COR-L47 (cell line): ENCODE measurements around the gene IFNGR1.
"Not testable (repeated sequence)": the region's sequence is repeated elsewhere in the genome, so short reads cannot be mapped to it uniquely, and the experiment has no call there.

Source experiments
- DNase-seq: peaks from one replicate; lab custom pipeline; 2025; lab: John Stamatoyannopoulos, UW

The IFNGR1 gene

DNA sequence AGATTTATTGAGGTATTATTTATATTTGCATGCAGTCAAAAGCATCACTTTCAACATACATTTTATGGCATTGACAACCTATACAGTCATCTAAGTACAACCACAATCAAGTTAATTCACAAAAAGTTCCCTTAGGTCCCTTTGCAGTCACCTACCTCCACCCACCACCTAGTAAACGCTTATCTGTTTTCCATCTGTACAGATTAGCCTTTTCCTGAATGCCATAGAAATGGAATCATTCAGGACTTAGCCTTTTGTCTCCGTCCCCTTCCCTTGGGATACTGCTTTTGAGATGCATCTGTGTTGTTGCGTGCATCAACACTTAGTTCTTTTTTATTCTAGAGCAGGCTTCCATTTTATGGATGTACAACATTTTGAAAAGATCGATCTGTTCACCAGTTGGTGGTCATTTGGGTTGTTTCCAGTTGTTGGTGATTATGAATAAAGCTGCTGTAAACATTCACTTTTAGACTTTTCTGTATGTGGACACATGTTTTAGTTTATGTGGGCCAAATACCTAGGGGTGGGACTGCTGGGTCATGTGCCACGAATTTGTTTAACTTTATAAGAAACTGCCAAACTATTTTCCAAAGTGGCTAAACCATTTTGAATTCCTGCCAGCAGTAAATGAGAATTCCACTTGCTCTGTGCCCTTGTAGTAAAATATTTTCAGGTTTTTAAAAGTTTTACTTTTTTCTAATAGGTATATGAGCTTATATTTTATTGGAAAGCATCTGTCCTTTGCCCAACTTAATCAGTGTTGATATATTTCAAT lies 17.6 kb upstream of the IFNGR1 start:
- no peak for DNase-seq

DNA sequence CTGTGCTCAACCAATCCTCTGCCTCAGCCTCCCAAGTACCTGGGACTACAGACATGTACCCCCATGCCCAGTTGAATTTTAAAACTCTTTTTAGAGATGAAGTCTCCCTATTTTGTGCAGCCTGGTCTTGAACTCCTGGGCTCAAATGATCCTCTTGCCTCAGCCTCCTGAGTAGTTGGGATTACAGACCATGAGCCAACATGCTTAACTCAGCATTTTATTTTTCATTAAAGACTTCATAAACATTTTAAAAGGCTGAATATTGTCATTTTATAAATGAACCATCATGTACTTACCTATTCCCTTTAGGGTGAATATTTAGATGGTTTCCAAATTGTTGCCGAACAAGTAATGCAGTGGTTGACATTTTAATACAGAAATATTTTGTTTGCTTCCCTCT lies 16.5 kb upstream of the IFNGR1 start:
- no peak for DNase-seq

DNA sequence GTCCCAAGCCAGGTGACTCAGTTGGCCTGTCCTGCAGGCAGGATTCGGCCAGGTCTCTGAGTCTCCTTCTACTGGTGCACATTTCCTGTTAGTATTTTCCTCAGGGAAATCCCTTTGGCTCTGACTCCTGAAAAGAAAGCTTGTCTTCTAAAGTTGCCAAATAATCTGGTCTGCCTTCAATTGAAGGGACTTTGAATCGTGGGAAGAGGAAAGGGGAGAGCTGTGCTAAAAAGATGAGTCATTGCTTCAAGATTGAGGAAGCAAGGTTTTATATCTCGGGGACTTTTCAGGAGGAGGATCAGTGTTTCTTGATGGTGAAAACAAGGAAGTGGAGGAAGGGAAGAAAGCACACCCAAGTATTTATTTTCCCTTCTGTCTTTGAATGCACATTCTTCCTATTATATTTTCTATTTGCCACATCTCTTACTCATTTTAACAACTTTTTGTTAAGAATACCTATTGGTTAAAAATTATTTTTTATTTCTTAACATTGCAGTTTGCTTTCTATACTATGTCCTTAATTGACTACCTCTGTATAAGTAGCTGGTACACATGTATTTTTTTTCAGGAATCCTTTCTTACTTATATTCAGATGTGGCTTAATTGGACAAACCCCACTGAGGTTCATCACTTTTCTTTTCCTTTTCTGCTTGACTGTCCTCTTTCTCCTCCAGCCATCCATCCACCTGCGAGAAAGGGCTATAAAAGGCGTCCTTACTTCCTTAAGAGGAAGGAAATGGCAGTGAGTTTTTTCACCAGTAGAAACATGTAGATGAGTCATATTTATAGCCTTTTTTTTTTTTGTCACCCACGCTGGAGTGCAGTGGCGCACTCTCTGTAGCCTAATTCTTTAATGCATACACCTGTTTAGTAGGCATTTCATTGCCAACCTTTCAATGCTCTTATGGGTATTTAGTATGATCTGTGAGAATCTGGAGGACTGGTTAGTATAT lies 15.0 kb upstream of the IFNGR1 start:
- no peak for DNase-seq

GRCh38 chr6:137231895-137232294 lies 12.7 kb upstream of the IFNGR1 start:
- DNase-seq = no peak

GRCh38 chr6:137230956-137231555 lies 11.9 kb upstream of the IFNGR1 start:
- DNase-seq = no peak

- DNase-seq = no peak
These were observed 11.4 kb upstream of the IFNGR1 start for GRCh38 chr6:137230547-137230946.

GRCh38 chr6:137229075-137229759 lies 10.0 kb upstream of the IFNGR1 start:
- no peak for DNase-seq

DNA sequence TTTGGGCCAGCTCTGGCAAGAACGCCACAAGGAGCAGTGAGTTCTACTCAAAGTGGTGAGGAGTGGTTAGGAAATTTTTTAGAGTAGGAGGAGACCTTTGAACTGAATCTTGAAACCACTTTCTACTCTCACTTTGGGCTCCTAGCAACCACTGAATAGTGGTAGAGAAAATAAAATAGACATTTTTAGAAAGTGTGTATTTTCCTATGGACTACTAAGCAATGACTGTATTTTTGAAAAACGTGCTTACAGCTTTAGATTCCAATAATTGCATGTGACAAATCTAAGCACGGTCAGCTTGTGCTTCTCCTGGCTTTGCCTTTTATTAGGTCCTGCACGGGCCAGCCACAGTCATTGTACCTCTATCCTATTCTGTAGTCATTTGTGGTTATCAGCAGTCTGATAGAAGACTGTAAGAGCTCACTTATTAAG lies 8.7 kb upstream of the IFNGR1 start:
- no peak for DNase-seq

- no peak for DNase-seq
These were observed 7.5 kb upstream of the IFNGR1 start for GRCh38 chr6:137226697-137227096.

- no peak for DNase-seq
These were observed 5.6 kb upstream of the IFNGR1 start for GRCh38 chr6:137224799-137225198.

- DNase-seq = no peak
These were observed 4.4 kb upstream of the IFNGR1 start for GRCh38 chr6:137223370-137224131.

DNA sequence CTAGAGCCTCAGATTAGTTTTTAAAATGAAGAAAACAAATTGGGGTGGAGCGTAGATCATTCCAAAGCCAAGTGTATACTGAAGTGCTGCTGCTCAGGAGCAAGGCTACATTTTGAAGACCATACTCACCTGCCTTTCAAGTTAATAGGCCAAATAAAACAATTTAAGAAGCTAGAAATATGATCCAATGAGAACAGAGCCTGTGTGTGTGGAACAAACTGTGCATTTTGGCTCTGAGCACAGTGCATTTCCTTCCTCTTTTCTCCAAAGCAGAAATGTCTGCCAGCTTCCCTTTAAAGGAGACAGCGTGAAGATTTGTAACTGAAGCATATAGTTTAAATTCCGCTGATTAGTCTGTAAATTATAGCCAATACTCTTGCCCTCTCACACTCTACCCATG lies 3.2 kb upstream of the IFNGR1 start:
- no peak for DNase-seq

DNA sequence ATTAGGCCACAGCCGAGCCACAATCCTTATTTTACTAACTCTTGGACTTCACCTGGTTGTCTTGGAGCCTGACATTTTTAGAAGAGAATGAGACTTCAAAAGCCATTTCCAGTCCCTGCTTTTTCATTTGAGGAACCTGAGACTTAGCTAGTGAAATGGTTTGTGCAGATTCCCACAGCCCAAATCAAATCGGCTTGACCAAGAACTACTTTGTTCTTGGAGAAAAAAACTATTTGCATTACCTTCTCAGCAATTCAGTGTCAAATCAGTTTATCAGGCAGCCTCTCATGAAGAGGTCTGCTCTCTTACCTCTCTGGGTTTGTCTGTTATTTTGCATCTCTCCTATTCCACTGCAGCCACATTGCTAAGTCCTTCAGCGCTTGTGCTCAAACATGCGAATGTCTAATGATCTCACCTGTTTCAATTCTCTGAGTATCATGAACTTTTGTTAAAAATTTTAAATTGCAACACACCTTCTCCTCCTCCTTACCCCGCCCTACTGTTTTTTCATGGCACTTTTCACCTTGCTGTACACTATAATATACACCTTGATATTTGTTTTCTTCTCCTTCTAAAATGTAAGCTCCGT lies 573 bp upstream of the IFNGR1 start:
- no peak for DNase-seq

DNA sequence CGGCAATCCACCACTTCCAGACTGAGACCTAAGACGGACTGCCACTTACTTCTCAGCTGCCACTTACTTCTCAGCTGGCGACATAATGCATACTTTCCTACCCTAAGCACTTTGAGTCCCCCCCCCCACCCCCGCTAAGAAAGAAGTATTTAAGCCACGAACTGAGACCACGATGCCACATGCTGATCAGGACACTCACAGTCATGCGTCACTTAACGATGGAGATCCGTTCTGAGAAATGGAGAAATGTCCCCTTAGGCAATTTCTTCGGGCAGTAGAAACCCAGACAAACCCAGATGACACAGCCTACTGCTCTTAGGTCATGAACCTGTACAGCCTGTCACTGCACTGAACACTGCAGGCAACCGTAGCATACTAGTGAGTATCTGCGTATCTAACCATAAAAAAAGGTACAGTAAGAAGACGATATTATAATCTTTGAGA lies 690 bp downstream of the IFNGR1 start:
- no peak for DNase-seq

DNA sequence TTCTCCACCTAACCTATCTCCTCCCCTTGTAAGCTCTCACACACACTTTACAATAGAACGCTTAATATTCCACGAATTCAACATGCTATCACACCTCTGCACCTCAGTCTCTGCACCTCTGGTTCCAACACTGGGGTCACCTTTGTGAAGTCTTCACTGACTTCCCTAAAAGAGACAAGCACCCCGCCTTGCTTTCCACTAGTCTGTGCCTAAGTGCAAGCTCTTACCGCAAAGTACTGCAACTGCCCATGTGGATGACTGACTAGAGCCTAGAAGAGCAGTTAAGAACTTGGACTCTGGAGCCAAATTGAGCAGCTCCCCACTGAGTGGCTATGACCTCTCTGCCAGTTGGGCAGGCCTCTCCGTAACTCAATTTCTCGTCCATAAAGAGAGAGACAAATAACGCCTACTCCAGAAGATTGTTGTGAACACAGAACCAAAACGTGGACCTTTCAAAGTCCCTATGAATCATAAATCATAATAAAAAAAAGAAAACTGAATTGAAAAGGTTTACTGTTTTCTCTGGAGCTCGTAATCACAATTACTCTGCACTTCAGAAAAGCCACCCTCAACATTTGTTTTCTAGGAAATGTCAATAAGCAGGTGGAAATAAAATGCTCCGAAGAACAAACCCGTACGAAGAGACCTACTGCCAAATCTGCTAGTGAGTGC lies 1.2 kb downstream of the IFNGR1 start:
- DNase-seq = no peak

DNA sequence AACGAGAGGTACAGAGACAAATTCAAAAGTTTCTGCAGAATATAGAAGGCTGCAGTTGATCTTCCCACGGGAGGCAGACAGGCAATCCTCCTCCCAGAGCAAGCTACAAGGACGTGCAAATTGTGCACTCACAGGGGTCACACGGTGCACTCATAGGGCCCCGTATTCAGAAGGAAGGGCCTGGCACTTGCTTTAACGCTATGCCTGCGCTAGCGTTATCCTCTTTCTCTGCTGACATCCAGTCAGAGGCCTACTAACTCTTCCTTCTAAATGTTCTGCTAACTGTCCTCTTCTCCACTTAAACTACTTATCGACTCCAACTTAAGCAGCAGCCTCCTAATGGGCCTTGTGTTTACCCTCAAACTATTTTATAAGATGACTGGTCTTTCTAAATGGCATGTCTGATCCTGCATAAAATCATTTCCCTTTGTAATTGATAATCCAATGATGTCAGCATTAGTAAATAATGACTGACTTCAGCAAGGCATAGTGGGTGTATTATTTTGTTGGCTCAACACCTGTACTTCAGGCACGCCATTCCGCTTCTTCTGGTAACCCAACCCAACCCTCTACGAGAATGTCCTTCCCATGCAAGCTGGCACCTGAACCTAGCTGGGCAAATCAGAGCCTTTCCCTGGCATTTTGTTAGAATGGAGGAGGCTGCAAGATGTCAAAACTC lies 2.2 kb downstream of the IFNGR1 start:
- no peak for DNase-seq

DNA sequence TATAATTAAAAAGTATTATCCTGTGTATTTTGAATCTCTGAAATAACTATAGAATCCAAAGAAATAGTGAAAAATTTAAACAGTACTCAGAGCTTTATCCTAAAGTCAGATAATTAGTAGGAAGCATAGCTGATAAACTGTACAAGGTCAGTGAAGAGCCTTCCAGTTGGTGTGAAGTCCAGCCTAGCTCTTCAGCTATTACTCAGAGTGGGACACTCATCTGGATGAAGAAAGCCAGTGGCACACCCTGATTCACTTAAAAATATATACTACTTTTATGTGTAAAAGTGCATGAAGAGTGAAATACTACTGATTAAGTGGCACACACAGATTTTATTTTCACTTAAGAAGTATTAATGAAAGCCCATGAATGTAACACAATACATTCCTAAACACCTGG lies 3.1 kb downstream of the IFNGR1 start:
- no peak for DNase-seq

- DNase-seq = not testable (repeated sequence)
These were observed 3.6 kb downstream of the IFNGR1 start for GRCh38 chr6:137215630-137216029.

- no peak for DNase-seq
These were observed 4.3 kb downstream of the IFNGR1 start for GRCh38 chr6:137214931-137215330.

- no peak for DNase-seq
These were observed 5.4 kb downstream of the IFNGR1 start for GRCh38 chr6:137213813-137214212.
